ENCODE data around the gene CDHR3. TPM values are rescaled to one million over a fixed set of nuclear protein-coding genes. Genes with fewer than 3 reads are reported as not detected.
"Not testable (repeated sequence)": the region's sequence is repeated elsewhere in the genome, so short reads cannot be mapped to it uniquely, and the experiment has no call there.

The CDHR3 gene
- total RNA-seq, 1 donor from 2014 or later, result 16.1 TPM

DNA sequence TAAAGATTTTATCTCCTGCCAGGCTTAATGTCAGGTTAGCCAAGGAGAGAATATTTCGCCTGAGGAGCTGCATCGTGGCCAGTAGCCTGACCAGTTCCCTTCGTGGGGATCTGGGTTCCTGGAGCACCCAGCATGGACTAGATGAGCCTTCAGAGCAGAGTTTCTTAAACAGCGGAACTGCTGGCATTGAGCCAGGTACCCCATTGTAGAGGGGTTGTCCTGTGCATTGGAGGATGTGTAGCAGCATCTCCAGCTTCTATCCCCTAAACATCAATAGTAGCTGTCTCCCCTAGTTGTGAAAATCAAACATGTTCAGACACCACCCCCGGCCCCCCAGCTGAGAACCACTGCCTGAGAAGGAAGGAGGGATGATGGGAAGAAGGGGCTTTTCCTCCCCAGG, 36.2 kb downstream of the CDHR3 start:
- no peak for DNase-seq

GRCh38 chr7:106001196-106001595, 38.1 kb downstream of the CDHR3 start:
- no peak for DNase-seq

GRCh38 chr7:106001886-106002285, 38.8 kb downstream of the CDHR3 start:
- no peak for DNase-seq

DNA sequence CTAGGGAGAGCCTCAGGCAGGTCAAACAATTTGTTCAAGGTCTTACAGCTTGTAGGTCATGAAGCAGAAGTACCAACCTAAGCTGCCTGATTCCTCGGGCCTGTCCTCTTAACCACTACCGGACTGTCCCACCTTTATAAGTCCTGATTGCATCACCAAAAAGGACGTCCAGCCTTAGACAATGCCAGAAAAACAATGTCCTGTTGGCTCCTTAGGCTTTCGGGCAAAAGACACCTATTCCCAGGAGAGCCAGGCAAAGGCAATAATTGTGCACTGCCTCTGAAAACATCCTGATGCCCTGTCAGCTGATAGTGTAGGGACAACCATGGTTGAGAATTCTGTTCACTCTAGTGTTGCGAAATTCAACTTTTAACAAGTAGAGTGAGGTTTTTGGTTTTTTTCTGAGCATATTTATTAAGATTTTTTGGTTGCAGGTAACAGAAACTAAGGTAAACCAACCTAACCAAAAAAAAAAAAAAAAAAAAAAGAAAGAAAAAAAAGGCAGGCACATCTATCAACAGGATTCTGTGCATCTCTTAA, 40.5 kb downstream of the CDHR3 start:
- DNase-seq, result no peak

GRCh38 chr7:106006906-106007305, 43.8 kb downstream of the CDHR3 start:
- DNase-seq, result no peak

DNA sequence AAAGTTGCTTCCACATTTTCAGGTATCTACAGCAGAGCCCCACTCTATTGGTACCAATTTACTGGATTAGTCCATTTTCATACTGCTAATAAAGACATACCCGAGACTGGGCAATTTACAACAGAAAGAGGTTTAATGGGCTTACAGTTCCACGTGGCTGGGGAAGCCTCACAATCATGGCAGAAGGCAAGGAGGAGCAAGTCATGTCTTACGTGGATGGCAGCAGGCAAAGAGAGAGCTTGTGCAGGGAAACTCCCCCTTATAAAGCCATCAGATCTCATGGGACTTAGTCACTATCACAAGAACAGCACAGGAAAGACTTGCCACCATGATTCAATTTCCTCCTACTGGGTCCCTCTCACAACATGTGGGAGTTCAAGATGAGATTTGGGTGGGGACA, 44.7 kb downstream of the CDHR3 start:
- not testable (repeated sequence) for DNase-seq

DNA sequence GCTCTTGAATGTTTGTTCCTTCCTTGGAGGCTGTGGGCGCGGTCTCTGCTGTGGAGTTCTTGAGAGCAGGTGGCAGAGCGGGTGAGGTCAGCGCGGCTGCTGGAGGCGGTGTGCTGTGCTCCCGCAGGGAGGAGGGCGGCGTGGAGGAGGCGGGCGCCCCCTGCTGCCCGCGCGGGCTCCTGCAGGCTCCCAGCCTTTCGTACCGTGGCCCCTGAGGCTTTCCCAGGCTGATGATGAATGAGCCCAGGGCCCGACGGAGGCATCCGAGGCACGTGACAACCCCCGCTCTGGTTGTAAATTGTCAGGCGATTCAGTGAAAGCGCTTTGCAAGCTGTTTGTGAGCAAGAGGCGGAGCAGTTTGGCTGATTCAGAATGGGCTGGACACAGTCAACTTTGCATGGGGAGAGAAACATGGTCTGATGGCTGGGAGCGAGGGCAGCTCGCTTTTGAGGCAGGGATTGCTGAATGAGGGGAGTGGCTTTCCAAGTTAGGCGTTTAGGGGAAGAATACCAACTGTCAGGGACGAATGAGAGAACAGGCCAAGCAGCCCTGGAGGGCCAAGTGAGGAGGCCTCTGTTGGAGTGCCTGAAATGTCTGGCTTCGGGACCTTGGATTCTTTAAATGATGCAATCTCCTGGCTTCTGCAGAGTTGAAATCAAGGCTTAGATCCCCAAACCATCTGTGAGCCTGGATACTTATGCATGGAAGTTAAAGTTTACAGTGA, 46.6 kb downstream of the CDHR3 start:
- DNase-seq, result peak; percentile 72

- no peak for DNase-seq
These were observed 47.3 kb downstream of the CDHR3 start for GRCh38 chr7:106010331-106010730.

- no peak for DNase-seq
These were observed 47.8 kb downstream of the CDHR3 start for GRCh38 chr7:106010866-106011265.

GRCh38 chr7:106012184-106012583, 49.1 kb downstream of the CDHR3 start:
- DNase-seq, result no peak

GRCh38 chr7:106012935-106013439, 49.9 kb downstream of the CDHR3 start:
- DNase-seq, result no peak

DNA sequence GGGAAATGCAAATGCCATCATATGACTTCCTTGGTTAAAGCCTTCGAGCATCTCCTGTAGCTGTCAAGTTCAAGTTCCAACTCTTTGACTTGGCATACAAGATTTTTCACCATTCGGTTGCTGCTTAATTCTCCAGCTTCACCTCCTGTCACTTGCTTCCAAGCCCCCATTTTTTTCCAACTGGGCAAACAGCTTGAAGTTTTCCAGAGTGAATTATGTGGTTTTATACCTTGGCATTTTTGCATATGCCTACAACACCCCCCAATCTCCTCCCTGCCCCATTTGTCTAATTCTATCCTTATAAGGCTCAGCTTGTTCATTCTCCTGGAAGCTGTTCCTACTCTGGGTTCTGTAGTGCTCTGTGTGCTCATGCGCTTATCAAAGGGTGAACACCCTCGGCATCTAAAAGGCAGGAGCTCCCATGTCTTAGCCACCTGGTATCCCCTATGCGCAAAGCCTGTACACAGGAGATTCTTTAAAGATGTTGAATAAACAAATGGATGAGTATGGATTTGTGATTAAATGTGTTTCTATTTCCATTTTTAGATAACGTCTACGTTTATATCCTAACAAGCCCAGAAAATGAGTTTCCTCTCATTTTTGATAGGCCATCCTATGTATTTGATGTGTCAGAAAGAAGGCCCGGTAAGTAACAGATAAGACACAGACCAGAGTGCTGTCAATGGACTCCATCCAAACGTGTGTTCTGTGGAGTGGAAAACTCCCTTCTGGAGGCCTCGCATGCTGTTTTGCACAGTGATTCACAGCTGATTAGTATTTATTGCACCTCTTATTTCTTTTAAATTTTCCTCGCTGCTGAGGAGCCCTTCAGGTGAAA, 52.5 kb downstream of the CDHR3 start:
- DNase-seq, result no peak

- no peak for DNase-seq
These were observed 53.3 kb downstream of the CDHR3 start for GRCh38 chr7:106016331-106016730.

DNA sequence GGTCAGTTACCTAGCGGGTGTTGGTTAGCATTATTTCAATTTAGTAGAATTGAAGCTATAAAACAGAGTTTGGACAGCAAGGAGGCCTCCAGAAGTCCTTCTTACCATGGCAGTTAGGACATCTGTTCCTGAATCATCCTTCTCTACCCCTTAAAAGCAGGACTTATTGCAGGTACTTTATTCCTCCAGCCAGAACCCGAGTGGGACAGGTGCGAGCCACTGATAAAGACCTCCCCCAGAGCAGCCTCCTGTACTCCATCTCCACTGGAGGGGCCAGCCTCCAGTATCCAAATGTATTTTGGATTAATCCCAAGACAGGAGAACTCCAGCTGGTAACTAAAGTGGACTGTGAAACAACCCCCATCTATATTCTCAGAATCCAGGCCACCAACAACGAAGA, 54.6 kb downstream of the CDHR3 start:
- no peak for DNase-seq

GRCh38 chr7:106018566-106019469, 55.8 kb downstream of the CDHR3 start:
- no peak for DNase-seq

DNA sequence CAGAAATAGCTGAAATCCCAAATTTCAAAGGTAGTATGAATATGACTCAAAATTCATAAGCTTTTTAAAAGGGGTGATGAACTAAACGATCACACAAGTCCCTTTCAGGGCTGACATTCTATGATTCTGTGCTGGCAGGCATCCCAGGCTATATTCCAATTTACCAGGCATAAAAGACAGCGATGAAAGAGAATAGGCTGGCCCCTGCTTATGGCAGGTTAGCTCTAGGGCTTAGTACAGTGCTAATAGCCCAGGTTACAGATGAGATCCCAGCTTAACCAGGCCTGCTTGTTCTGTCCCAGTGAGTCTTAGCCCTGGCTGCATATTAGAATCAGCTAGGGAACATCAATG, 56.4 kb downstream of the CDHR3 start:
- DNase-seq, result no peak

- no peak for DNase-seq
These were observed 58.3 kb downstream of the CDHR3 start for GRCh38 chr7:106021151-106022067.

DNA sequence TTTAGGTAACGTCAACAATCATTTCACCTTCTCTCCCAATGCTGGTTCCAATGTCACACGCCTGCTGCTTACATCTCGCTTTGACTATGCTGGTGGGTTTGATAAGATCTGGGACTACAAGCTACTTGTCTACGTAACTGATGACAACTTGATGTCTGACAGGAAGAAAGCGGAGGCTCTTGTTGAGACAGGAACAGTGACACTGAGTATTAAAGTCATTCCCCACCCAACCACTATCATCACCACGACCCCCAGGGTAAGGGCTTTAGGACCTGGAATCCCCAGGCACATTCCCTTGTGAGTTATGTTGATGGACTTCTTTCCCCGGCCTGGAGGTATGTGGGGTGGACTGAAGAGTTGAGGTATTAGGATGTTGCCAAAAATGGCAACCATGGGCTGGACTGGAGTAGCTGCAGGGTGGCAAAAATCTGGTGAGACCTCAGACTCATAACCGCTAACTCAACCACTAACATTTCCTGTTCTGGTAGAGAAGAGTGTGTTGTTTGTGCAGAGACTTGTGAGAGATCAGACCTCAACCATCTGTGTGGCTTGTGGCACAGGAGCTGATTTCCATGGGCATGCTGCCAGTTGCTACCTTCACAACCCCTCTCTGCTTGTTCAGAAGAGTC, 59.2 kb downstream of the CDHR3 start:
- no peak for DNase-seq

DNA sequence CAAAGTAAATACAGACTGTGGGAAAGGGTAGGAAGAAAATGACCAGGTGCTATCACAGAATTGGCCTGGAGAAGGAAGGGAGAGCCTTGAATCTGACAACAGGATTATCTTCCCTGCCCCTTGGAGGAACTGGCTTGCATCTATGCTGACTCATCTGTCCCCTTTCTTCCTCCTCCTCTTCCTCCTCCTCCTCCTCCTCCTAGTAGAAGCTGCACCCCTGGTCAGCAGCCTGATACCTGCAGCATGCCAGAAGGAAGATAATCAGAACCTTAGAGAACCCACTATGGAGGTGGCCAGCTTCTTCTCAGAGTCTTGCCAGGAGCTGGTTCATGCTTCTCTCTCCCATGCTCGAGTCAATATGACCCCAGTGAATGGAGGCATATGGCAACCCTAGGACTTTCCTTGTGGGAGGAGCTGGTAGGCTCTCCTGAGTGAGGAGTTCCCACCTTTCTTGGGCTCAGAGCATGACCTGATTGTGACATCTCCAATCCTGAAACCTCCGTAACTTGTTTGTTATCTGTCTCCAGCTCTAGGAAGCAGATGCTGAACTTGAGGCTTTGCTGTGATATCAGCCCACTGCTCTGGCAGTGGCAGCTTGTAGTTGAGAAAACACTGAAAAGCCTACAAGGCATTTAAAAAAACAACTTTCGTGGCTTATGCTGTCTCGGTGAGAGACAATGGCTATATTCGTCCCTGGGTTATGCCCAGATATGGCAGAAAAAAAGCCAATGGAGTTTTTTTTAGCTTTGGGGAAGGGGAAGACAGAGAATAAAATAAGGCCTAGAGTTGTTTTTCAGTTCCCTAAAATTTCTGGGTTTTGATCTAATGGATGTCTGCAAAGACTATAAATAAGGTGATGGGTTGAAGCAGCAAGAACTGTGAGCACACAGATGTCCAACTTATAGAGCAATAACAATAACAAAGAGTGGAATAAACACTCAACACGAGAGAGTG, 60.6 kb downstream of the CDHR3 start:
- no peak for DNase-seq

All from occipital lobe (tissue), 2 donors.